Right renal cortex interstitium (tissue), 3 donors: ENCODE measurements around the gene CAND1. TPM values are rescaled to one million over a fixed set of nuclear protein-coding genes. Genes with fewer than 3 reads are reported as not detected.

Experiments
- DNase-seq, 3 donors: peaks; one replicate each; pipeline ENCODE4 v3.0.0-alpha.2; 2013; ENCODE audit warnings: low read depth in 3 of 3, low spot score in 2 of 3
- polyA plus RNA-seq, 3 donors: library from polyadenylated mRNA; unstranded; fragments of 120-200 nt; gene quantifications; one replicate each; pipeline ENCODE4 v1.2.1, GENCODE V29; 2013; ENCODE audit not compliant: insufficient read length in 3 of 3

Gene CAND1
- 100 to 1,000 TPM; 208 to 227 (median 213) TPM for polyA plus RNA-seq

DNA sequence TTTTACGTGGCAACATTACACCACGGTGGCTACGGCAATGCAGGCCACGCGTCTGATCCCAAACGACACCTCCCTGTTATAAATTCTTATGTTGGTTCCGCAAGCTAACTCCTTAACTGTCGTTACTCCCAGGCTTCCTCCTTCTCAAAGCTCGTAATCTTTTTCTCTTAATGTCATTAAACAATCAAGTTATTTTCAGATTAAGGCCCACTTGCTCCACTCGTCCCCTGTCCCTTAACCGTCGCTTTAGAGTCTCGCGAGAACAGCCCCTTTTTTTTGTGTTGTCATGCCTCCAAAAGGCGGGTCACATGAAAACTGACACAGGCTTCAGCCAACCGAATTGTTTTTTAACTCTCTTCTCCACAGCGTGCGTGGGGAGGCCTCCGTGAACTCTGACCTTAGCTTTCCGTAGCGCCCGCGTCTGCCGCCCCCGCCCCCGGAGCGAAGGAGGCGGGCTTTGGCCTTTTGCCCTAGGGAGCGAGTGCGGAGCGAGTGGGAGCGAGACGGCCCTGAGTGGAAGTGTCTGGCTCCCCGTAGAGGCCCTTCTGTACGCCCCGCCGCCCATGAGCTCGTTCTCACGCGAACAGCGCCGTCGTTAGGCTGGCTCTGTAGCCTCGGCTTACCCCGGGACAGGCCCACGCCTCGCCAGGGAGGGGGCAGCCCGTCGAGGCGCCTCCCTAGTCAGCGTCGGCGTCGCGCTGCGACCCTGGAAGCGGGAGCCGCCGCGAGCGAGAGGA, at the start of gene CAND1:
TSS of gene CAND1 (plus strand) at position 463 of the 737 bp plus-strand sequence. CDS start 360 bp downstream, outside the sequence.
- peak; percentile 100 for DNase-seq

DNA sequence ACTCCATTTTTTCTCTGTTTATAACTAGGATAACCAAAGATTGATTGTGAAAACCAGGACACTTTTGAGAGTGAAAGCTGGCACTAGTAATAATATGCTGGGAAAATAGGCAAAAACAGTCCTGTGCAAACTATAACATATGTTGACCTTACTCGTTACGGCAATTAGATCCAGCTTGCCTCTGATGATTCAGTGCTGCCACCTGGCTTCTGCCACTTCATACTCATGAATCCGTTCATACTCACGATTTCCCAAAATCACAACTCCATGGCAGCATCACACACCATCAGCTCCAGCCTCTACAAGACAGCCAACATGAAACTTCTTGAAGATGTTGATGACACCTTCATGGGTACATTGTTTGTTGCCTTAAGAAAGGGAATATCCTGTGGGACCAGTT, 49.1 kb upstream of the CAND1 start:
- no peak for DNase-seq

DNA sequence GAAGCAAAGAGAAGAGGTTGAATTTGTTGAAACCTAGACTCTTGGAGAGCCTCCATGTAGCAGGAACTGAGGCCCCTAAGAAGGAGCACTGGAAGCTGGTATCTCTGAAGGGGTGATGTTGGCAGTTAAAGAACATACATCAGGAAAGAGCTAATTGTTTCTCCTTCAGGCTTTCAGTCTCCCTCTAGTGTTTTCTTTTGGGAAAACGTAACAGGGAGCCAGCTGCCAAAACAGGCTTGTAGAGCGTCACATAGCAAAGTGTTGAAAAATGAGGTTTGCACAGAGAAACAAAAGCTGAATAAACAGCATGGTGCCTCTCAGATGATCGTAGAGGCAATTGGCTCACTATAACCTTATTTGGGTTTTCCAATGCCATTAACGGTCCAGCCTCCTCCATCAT, 46.9 kb upstream of the CAND1 start:
- DNase-seq, result peak in 1 of 3 donors; percentile 3

DNA sequence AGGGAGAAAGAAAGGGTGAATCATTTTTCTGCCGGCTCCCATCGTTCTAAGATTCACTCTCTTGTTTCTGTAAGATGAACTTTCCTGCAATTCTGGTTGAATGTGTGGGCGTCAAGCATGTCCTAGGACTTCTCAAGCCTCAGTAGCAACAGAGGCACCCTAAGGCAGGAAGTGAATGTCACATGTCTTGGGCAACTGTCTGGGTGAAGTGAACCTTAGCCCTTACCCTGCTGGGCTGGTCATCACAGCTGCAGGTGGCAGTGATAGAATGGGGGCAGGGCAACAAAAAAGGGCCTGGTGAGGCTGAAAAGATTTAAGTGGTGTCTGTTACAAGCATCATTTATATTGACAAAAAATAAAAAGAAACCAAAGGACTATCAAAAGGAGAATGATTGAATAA, 45.9 kb upstream of the CAND1 start:
- DNase-seq, result no peak

DNA sequence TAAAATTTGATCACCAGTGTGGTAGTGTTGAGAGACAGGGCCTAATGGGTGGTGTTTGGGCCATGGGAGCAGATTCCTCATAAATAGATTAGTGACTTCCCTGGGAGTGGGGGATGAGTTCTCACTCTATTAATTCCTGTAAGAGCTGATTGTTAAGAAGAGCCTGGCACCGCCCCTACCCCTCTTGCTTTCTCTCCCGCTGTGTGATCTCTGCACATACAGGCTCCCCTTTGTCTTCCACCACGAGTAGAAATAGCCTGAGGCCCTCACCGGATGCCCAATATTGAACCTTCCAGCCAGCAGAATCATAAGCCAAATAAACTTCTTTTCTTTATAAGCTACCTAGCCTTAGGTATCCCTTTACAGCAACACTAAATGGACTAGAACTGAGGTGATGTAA, 31.9 kb upstream of the CAND1 start:
- DNase-seq, result no peak

DNA sequence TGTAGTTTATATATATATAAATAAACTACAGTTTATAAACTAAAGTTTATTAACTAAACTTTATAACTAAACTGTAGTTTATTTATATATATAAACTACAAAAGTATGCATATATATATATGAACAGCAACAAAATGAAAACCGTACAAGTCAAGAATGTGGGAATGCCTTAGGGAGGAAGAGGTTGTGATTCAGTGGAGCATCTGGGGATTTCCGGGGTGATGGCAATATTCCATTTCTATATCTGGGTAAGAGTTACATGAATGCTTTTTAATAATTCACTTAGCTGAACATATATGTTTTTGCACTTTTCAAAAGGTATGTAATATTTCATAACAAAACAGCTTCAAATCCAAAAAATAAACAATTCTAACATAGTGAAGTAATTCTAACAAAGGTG, 30.1 kb upstream of the CAND1 start:
- DNase-seq, result no peak

DNA sequence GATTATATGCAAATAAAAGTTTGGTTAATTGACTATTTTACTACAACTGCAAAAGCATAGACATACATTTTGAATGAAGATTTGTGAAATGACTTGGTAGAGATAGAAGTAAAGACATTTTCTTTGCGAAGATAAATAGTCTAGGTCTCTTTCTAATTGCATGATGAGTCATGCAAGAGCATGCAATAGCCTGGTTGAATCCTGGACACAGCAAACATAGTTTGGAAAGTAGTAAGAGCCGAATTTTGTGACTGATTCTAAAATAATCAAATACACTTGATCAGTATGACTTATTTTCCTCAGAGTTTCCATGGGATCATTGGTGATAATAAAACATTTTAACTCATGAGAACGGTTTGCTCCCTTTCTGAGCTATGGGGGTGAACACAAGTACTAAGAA, 27.7 kb upstream of the CAND1 start:
- DNase-seq, result no peak

DNA sequence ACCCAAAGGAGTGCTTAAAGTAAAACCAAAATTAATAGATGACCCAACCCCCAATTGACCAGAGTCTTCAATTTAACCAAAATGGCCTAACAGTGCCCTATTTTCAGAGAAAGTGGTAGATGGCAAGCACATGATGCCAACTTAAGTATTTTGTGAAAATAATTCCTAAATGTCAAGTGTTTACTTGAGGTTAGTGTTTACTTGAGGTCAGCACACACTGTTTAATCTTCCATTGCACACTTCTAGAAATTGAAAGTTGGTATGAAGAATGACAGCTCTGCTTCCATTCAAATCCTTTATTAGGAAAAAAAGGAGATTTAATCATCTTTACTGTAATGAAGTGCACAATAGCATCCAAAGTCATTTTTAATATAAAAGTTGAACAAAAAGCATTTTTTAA, 25.9 kb upstream of the CAND1 start:
- no peak for DNase-seq

DNA sequence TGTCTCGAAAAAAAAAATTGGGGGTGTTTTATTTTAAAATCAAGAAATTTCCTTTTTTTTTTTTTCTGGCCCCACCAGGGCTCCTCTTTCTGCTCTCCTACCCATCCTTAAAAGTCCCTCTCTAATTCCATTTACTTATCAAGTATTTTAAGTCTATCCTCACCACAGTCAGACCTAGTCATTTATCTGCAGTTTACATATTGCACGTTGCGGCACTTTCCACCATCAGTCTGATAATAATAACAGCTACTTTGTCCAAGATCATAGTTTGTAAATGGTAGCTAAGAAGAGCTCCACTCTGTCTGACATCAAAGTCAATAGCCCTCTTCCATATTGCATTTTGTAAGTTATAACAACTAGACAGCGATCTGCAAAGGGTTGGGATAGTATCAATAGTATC, 23.6 kb upstream of the CAND1 start:
- no peak for DNase-seq

DNA sequence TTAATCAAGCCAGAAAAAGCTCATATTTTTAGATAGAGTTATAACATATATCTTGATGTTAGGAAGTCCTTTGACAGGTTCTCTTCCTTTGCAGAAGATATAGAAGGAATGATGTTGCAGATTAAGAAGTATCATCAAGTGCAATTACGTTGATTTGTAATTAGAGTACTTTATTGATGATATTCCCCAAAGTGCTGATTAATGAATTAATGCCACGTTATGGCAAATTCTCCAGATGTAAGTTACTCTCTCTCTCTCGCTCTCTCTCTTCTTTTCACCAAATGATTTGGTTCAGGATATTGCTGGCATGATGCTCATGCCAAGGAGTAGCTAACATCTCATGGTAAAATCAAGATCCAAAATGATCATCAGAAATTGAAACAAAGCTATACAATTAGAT, 18.1 kb upstream of the CAND1 start:
- DNase-seq, result no peak

DNA sequence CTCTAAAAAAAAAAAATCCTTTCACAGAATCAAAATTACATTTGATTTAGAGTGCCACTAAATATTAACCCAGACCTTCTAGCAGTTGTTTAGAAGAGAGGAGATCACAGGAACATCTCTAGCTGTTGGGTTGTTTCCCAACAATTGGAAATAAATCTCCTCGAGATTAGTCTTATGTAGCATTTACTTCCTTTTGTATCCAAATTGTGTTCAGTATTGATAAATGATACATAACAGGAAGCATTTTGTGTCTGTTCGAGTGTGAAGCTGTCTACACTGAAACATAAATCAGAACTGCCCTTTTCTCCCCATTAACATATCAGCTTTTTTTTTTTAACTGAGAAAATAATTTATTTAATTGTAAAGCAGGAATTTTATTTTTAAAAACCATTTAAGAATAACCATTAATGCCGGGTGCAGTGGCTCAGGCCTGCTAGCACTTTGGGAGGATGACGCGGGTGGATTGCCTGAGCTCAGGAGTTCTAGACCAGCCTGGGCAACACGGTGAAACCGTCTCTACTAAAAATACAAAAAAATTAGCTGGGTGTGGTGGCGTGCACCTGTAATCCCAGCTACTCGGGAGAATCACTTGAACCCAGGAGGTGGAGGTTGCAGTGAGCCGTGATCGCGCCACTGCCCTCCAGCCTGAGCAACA, 14.7 kb upstream of the CAND1 start:
- DNase-seq, result no peak

DNA sequence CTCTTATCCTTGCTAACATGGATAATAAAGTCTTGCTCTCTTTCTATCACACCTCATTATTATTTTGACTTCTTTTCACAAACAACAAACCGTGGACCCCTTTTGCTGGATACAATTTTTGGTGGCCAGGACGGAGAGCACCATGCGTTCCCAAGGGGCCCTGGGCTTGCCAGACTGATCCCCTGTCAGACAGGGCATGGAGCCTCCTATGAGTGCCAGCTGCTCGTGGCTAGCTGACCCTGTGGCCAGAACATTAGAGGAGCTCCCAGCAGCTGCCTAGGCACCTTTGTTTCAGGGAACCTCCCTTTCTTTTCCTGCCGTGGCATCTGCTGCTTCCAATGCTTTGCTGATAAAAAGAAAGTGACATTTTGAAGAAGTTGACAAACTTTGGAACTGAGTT, 12.5 kb upstream of the CAND1 start:
- no peak for DNase-seq

DNA sequence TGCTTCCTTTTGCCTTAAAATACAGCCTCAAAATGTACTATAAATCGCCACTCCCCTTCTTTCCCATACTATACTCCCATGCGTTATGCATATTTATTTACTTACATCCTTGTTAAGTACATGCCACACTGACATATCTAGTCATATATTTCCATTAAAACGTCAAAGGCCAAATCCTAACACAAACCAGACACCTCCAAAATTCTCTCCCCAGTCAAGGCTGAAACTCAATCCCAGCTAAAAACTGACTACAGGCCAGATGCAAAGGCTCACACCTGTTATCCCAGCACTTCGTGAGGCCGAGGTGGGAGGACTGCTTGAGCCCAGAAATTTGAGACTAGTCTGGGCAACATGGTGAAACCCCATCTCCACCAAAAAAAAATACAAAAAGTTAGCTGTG, 5.7 kb upstream of the CAND1 start:
- DNase-seq, result peak in 2 of 3 donors; percentile 27 to 57

DNA sequence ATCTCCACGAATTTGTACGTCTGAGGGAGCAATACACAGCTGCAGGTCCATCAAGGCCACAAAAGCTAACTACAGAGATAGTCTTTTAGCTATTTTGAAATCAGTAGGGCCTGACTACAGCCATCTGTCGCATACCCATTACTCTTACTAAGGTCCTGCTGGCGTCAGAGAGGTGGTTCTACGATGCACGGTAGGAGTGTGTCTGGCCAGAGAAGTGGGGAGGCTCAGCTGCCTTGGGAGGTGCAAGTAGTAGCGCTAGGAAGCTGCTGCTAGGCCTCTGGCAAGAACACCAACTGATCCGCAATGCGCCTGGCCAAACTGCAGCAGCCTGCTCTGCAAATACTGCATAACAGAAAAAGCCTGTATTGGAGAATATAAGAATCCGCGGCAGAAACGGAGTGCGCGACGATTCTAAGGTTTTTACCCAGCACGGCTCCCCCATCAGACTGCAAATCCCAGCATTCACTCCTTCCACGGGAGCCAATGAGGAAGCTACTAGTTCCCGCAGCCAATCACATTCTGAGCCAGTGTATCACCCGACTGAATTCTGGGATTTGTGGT, 743 bp upstream of the CAND1 start:
- peak in 2 of 3 donors; percentile 97 for DNase-seq

DNA sequence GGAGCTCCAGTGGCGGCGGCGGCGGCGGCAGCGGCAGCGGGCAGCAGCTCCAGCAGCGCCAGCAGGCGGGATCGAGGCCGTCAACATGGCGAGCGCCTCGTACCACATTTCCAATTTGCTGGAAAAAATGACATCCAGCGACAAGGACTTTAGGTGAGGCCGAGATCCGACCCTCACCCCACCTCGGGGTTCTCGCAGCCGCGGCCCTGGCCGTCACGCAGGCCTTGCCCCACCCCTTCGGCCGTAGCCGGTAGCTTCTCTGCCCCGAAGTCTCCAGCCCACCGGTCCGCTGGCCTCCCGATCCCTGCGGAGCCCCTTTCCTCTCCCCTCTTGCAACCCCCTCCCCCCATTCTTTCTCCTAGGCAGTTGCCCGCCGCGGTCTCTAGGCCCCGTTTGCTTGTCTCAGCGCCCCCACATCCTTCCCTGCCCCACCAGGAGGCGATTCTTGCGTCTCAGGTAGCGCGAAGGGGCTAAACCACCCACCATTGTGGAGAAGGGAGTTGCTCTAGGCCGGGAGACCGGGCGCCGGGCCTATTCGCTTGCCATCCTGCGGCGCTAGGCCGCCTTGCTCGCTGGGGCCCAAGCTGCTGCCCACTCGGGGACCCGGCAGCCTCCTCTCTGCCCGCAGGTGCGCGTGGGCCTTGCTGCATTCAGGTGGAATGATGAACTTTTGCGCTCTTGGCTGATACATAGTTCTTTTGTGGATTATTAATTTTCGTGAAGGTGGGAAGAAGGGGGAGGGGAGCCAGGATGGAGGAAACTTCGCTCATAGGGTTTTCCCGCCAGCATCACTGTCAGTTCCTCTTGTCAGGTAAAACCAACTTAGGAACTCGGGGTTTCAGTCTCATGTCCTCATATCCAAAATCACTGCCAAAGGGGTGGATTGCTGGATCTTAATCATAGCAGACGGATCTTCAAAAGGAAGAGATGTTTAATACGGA, 745 bp downstream of the CAND1 start:
- DNase-seq, result peak in 2 of 3 donors; percentile 45 to 55

DNA sequence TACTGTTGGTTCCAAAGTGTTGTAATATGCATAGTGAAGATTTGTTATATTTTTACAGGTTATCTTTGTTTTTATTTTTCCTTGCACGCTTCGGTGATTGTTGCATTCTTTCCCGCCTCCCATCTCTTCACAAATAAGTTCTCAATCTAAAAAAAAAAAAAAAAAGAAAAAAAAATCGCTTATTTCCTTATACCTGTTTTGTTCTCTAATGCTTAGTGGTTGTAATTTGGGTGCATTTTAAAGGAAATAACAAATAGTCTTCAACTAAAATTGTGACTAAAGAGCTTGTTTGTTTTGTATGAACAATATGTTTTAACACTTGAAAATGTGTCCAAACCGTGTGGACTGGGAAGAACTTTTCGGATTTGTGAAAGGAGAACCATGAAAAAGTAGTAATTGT, 1.5 kb downstream of the CAND1 start:
- DNase-seq, result no peak

DNA sequence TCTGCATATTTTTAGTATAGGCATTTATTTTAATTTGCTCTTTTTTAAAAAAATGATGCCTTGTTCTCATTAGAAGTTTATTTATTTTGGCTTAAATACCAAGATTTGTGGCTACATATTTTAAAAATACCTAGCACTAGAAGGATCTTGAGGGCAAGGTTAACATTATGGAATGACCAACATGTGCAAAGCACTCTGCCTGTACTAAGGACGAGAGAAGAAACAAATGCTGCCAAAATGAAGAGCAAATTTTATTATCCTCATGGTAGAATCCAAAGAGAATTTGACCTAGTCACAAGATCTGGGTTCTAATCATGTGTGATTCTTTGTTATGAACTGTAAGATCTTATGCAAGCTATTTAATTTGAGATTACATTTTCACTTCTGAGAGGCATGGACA, 2.8 kb downstream of the CAND1 start:
- DNase-seq, result no peak

DNA sequence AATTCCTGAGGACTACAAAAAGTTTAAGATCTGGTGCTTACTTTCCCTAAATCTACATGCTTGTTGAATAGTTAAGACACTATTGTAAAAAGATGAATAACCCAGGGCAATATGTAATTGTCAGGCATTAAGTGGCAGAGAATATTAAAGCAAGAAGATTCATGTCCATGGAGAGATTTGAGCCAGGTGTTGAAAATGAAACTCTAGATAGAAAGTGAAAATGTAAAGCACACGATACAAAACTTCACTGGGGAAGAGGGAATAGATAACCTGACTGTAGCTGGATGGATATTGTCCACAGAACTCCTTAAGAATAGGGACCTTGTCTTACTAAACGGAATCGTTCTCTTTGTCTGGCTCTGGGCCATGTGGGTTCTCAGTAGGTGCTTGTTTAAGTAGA, 5.0 kb downstream of the CAND1 start:
- no peak for DNase-seq

DNA sequence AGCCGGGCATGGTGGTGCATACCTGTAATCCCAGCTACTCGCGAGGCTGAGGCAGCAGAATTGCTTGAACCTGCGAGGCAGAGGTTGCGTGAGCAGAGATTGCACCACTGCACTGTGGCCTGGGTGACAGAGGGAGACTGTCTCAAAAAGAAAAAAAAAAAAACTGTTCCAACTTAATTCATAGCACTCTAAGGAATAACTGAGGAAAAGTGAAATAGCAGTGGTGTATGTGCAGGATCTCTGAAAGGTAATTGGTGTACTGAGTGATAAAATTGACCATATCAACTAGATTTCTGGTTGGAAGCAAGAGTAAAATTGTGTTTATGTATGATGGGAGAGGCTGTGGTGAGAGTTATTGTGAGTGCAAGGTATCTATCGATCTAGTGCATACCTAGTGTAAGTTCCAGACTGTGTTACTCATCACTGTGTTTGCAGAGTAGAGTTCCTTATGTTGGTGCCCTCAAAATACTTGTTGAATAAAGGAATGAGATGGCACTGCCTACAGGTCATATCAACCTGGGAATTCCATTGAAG, 6.3 kb downstream of the CAND1 start:
- DNase-seq, result no peak

DNA sequence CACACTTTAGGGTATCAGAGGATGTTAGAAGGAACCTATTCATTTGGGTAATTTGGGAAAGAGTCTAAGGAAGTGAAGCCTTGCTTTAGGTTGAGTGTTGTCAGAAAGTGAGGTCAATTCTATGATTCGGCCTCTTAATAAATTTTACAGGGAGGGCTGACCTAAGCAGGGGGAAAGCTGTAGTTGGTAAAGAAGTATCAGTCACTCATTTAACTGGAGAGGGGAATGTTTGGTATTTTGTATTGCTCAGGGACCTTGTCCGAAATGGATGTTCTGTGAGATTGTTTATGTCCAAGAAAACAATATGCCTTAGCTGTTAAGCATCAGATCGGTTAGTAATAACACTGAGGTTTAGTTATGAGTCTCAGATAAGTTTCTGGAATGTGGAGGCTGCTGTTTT, 7.3 kb downstream of the CAND1 start:
- DNase-seq, result no peak

DNA sequence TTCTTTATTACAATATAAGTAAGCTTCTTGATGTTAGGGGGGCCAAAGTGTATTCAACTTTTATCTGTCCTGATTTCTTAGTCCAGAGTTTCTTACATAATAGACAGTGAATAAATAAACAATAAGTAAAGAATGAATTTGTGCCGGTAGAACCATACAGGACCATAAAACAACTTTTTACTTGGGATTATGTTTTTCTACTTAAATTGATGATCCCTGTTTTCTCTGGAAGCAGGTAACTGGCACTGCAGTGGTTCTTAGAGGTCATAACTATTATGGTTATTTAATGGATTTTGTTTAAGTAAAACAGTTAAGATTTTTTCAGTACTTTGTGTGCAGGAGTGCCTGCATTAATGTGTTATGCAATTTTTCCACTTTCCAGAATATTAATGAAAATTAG, 10.5 kb downstream of the CAND1 start:
- DNase-seq, result no peak
